OCI-LY3 (cell line): Measurements from ENCODE around the gene GLCE.

ENCODE experiments used
- H2AFZ ChIP-seq: fragments of 200-600, 300-600 bp; shearing (Covaris generic); 2 replicates; pipeline ENCODE4 v1.6.0; 2014; ENCODE audit warnings: antibody characterized with exemption, low read depth, low read length
- H3K27ac ChIP-seq: fragments of 200-600, 300-600 bp; sonication (generic); 2 replicates; pipeline ENCODE4 v1.5.1; 2014; ENCODE audit warnings: mild to moderate bottlenecking, low read length, moderate library complexity, mixed read lengths
- H3K27me3 ChIP-seq: fragments of 200-600, 300-600 bp; sonication (generic); 2 replicates; pipeline ENCODE4 v1.6.1; 2014; ENCODE audit warnings: low read depth, low read length, mixed read lengths
- H3K36me3 ChIP-seq: fragments of 200-600, 300-600 bp; sonication (generic); replicated peaks from 2 replicates; pipeline ENCODE3; 2014; ENCODE audit warnings: low read depth, low read length, mixed read lengths
- H3K4me1 ChIP-seq: fragments of 300-600, 200-600 bp; sonication (generic); 2 replicates; pipeline ENCODE4 v1.6.1; 2014; ENCODE audit warnings: low read length, mixed read lengths
- H3K4me2 ChIP-seq: fragments of 200-600, 300-600 bp; sonication (generic); 2 replicates; pipeline ENCODE4 v1.6.1; 2014; ENCODE audit warnings: low read length, mixed read lengths
- H3K4me3 ChIP-seq: fragments of 300-600, 200-600 bp; sonication (generic); 2 replicates; pipeline ENCODE4 v1.5.1; 2014; ENCODE audit warnings: antibody characterized with exemption, mild to moderate bottlenecking, low read length, moderate library complexity
- H3K79me2 ChIP-seq: fragments of 300-600, 200-600 bp; shearing (Covaris generic); 2 replicates; pipeline ENCODE4 v1.6.1; 2014; ENCODE audit warnings: mild to moderate bottlenecking, low read length, mixed read lengths
- H3K9ac ChIP-seq: fragments of 300-600, 200-600 bp; shearing (Covaris generic); 2 replicates; pipeline ENCODE4 v1.6.0; 2014; ENCODE audit warnings: mild to moderate bottlenecking, low read length, moderate library complexity
- H3K9me3 ChIP-seq: fragments of 200-600, 300-600 bp; shearing (Covaris generic); 2 replicates; pipeline ENCODE4 v1.6.1; 2014; ENCODE audit warnings: low read length, mixed read lengths; ENCODE audit not compliant: insufficient read depth
- H4K20me1 ChIP-seq: fragments of 200-600, 300-600 bp; sonication (generic); 2 replicates; pipeline ENCODE4 v1.6.1; 2016; ENCODE audit warnings: low read length, mixed read lengths; ENCODE audit not compliant: insufficient read depth
- EZH2phosphoT487 ChIP-seq: fragments of 200-600 bp; shearing (Covaris generic); IDR thresholded peaks from 2 replicates; pipeline ENCODE4 v1.6.1; 2018; ENCODE audit warnings: antibody characterized with exemption, mixed run types, low read depth
- TF ChIP-seq, protein P1 (sequence below): fragments of 200-600, 300-600 bp; sonication (generic); IDR thresholded peaks from 2 replicates; pipeline ENCODE4 v1.5.1; 2014; ENCODE audit warnings: antibody characterized with exemption, low read length, low read depth

The GLCE gene

DNA sequence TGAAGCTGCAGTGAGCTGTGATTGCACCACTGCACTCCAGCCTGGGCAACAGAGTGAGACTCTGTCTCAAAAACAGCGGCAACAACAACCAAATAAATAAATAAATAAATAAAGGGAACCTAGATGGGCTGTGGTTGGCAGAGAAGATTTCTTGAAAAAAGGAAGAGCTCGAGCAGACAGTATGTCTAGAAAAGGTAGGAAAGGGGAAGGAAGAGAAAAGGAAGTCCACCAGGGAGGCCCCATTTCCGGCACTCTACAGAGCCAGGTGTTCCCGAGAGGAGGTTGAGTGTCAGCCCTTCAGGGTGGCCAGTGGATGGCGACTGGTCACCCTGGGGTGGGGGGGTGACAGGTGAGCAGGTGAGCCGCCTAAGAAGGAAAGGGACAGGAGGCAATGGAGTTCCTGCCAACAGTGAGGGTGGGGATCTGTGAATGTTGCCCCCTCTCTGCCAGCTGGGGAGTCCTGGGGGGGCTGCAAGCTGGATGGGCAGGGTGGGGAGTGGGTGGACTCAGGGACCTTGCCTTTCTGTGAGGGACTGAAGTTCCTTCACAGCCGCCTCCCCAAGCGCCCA lies 153.1 kb downstream of the GLCE start:
- Histone ChIP-seq H3K4me1 (peaks cover 8% of the 10 kb centered on the region), H3K4me2 (no peak overlapping the region), H3K27ac (no peak overlapping the region), H3K4me3 (no peak overlapping the region), H3K9me3 (no peaks in the 10 kb centered on the region), H3K27me3 (peaks cover 16% of the 10 kb centered on the region), H3K9ac (no peak overlapping the region), H3K36me3 (no peaks in the 10 kb centered on the region), H2AFZ (no peak overlapping the region), H3K79me2 (no peaks in the 10 kb centered on the region), H4K20me1 (no peaks in the 10 kb centered on the region)
- TF ChIP-seq, protein P1, sequence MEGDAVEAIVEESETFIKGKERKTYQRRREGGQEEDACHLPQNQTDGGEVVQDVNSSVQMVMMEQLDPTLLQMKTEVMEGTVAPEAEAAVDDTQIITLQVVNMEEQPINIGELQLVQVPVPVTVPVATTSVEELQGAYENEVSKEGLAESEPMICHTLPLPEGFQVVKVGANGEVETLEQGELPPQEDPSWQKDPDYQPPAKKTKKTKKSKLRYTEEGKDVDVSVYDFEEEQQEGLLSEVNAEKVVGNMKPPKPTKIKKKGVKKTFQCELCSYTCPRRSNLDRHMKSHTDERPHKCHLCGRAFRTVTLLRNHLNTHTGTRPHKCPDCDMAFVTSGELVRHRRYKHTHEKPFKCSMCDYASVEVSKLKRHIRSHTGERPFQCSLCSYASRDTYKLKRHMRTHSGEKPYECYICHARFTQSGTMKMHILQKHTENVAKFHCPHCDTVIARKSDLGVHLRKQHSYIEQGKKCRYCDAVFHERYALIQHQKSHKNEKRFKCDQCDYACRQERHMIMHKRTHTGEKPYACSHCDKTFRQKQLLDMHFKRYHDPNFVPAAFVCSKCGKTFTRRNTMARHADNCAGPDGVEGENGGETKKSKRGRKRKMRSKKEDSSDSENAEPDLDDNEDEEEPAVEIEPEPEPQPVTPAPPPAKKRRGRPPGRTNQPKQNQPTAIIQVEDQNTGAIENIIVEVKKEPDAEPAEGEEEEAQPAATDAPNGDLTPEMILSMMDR, result no peak
- TF ChIP-seq EZH2phosphoT487, result no peak

DNA sequence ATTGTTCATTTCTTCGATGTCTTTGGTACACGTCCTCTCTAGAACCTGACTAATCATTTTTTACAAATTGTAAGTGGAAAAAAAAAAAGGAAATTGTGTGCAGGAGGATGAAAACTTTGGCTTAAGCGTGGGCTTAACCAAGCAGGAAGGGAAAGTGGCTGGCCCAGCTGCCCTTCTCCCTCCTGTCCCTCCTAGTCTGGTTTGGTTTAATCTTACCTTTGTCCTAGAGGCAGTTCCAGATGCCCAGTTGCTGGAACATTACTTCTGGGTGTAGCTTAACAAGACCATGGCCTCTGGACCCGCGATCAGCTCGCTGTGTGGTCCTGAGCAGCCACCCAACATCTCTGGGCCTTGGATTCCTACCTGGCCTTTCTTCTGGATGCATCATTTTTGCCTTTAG lies 153.7 kb downstream of the GLCE start:
- no peaks in the 10 kb centered on the region for H4K20me1 ChIP-seq
- no peak overlapping the region for H2AFZ ChIP-seq
- no peaks in the 10 kb centered on the region for H3K9me3 ChIP-seq
- no peaks in the 10 kb centered on the region for H3K79me2 ChIP-seq
- peaks cover 8% of the 10 kb centered on the region for H3K4me1 ChIP-seq
- H3K36me3 ChIP-seq, result no peaks in the 10 kb centered on the region
- no peak overlapping the region for H3K9ac ChIP-seq
- peaks cover 16% of the 10 kb centered on the region for H3K27me3 ChIP-seq
- no peak overlapping the region for H3K27ac ChIP-seq
- H3K4me3 ChIP-seq, result no peak overlapping the region
- TF ChIP-seq, protein P1, result no peak
- TF ChIP-seq EZH2phosphoT487, result no peak
- H3K4me2 ChIP-seq, result no peak overlapping the region

DNA sequence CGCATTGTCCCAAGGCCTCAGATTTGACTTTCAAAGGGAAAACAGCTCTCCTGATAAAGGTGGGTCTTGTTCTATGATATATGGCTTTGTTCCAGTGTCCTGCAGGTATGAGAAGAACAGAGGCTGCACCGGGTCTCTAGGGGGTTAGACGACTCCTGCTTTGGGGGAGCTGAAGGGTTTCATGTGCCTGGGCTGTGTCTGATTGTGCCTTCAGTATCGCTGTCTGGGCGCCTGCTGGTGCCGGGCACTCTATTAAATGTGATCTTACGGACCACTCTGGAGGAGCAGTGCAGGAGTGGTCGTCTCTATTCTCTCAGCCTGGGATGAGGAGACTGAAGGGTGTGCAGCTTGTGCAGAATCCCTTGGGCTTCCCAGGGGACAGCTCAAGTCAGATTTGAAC lies 154.3 kb downstream of the GLCE start:
- Histone ChIP-seq H3K9ac (no peak overlapping the region), H3K4me3 (no peak overlapping the region), H3K4me1 (peaks cover 8% of the 10 kb centered on the region), H3K27me3 (peaks cover 16% of the 10 kb centered on the region), H3K36me3 (no peaks in the 10 kb centered on the region), H3K27ac (no peak overlapping the region), H3K9me3 (no peaks in the 10 kb centered on the region), H4K20me1 (no peaks in the 10 kb centered on the region), H3K4me2 (no peak overlapping the region), H2AFZ (no peak overlapping the region), H3K79me2 (no peaks in the 10 kb centered on the region)
- no peak for TF ChIP-seq EZH2phosphoT487
- TF ChIP-seq, protein P1, result no peak

DNA sequence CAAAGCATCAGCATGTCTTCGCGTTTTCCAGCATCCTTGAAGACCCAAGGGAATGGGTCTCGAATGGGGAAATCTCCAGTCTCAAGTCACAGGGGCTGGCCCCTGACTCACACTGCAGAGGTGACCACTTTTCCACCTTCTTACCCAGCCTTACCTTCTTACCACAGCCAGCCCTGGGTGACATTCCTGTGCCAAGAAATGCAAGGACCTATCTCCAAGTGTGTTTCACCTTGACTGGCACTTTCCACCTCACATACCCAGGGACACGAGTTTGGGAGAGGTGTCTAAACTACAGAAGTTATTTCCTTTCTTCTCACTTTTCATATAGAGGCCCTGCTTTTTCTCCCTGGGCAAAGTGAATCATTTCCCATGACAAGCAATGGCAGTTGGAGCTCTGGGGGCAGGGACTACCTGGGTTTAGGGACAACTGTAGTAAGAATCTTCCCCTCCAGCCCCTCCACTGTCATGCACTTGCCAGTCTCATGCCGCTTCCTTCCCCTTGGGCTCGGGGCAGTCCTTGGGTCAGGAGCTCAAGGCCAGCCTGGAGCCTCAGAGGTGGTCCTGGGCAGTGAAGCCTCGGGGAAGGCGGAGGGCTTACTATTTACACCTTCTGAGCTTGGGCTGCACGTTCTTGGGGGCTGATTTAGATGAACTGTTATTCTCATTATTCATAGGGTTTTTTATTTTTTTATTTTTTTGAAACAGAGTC lies 155.1 kb downstream of the GLCE start:
- no peak for TF ChIP-seq EZH2phosphoT487
- TF ChIP-seq, protein P1, result no peak
- H3K27ac ChIP-seq, result no peak overlapping the region

More for the DNA sequence above, 155.1 kb downstream of the GLCE start:
- Histone ChIP-seq H3K9me3 (no peaks in the 10 kb centered on the region), H3K4me2 (no peak overlapping the region), H3K4me3 (no peak overlapping the region), H3K4me1 (peaks cover 8% of the 10 kb centered on the region), H3K79me2 (no peaks in the 10 kb centered on the region), H2AFZ (no peak overlapping the region), H3K36me3 (no peaks in the 10 kb centered on the region), H3K27me3 (peaks cover 16% of the 10 kb centered on the region), H3K9ac (no peak overlapping the region), H4K20me1 (no peaks in the 10 kb centered on the region)
